Right hindlimb (tissue), 1 donor: Measurements from ENCODE around the gene CSN1S1.

Source experiments
- DNase-seq: peaks from one replicate; pipeline ENCODE4 v3.0.0-alpha.2; 2018

CSN1S1 gene

DNA sequence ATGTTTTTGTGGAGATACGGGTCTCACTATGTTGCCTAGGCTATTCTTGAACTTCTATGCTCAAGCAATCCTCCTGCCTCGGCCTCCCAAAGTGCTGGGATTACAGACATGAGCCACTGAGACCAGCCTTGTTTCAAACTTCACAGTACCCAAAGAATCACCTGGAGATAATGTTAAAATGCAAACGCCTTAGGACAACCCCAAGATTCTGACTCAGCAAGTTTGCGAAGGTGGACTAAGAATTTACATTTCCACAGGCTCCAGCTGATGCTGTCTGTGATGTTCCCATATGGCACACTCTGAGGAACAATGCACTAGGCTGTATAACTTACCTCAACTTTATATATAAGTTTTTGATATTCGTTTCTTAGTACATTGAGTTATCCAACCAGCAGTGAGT, 63.9 kb downstream of the CSN1S1 start:
- DNase-seq: no peak

DNA sequence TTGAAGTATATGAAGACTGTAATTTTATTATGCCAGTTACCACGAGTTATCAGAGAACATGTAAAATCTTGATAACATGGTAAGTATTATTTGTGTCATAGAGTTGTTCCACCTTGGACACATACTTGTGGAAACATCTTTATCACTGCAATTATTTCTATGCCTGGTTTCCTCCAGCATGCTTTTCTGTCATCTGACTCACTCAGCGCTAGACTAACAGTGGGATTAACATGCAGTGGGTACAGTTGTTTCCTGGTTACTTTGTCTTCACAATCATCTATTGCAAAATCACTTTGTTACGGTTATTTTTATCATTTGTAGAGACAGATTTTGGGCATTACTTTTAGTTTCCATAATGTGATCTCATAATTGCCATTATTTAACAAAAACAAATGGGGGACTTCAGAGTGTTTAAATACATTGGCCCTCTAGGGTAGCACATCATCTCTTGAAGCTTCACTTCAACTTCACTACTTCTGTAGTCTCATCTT, 64.7 kb downstream of the CSN1S1 start, which contains the start of gene STATH:
Gene STATH, plus strand, starts transcription at position 441 of the 491 bp plus-strand sequence. CDS start 2,472 bp downstream, outside the sequence.
- no peak for DNase-seq
